ENCODE data around the gene DSCAML1. TPM values are rescaled to one million over a fixed set of nuclear protein-coding genes. Genes with fewer than 3 reads are reported as not detected.

The DSCAML1 gene
- total and polyA plus RNA-seq, 3 donors from 2014 or later, result 1.6 to 6.1 (median 3.0) TPM

DNA sequence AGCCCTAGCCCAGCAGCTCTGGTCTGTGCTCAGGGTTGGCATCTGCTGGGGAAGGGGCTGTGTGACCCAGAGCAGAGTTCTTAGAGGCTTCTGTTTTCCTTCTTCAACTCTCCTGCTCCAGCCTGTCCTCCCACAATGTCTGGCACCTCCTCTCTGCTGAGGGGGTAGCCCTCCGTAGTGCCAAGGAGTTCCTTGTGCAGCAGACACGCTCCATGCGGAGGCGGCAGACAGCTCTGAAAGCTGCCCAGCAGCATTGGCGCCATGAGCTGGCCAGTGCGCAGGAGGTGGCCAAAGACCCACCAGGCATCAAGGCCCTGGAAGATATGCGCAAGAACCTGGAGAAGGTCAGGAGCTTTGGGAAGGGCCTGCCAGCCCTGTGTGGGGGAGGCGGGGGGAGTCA is 400.0 kb downstream of the DSCAML1 start:
- 88 to 100% methylated on average over 8 of the region's 8 CpGs for WGBS, 2 donors
- no peaks in the 10 kb centered on the region for H3K9me3 ChIP-seq
- TF ChIP-seq, protein P1, sequence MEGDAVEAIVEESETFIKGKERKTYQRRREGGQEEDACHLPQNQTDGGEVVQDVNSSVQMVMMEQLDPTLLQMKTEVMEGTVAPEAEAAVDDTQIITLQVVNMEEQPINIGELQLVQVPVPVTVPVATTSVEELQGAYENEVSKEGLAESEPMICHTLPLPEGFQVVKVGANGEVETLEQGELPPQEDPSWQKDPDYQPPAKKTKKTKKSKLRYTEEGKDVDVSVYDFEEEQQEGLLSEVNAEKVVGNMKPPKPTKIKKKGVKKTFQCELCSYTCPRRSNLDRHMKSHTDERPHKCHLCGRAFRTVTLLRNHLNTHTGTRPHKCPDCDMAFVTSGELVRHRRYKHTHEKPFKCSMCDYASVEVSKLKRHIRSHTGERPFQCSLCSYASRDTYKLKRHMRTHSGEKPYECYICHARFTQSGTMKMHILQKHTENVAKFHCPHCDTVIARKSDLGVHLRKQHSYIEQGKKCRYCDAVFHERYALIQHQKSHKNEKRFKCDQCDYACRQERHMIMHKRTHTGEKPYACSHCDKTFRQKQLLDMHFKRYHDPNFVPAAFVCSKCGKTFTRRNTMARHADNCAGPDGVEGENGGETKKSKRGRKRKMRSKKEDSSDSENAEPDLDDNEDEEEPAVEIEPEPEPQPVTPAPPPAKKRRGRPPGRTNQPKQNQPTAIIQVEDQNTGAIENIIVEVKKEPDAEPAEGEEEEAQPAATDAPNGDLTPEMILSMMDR (IDR thresholded peaks at IDR 0.05), result no peak
- TF ChIP-seq POLR2A (IDR thresholded peaks at IDR 0.05), result no peak

DNA sequence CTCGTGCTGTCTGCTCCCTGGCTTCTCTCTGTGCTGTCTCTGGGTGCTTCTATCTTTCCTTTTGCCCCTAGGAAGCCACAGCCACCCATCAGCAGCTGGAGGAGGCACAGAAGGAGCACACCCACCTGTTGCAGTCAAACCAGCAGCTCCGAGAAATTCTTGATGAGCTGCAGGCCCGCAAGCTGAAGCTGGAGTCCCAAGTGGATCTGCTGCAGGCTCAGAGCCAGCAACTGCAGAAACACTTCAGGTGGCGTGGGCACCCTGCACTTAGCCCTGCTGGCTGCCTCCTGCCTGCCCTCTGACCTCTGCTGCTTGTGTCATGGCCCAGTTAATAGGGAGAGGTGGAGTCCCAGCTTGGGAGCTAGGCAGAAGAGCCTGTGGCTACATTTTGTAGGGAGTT is 401.5 kb downstream of the DSCAML1 start:
- intact Hi-C loops (cut with DNase I; ENCODE audit: low total_unique reads), result no loop called here
- TF ChIP-seq, protein P1 (IDR thresholded peaks at IDR 0.05), result no peak
- no peaks in the 10 kb centered on the region for H3K27me3 ChIP-seq
- H3K4me1 ChIP-seq, result no peaks in the 10 kb centered on the region
- H3K27ac ChIP-seq, result no peak overlapping the region
- H3K9me3 ChIP-seq, result no peaks in the 10 kb centered on the region
- DNase-seq, result no peak
- WGBS, 2 donors, result 86 to 91% methylated on average over 4 of the region's 4 CpGs
- H3K36me3 ChIP-seq (ENCODE audit: low read depth, missing control alignments), result no peaks in the 10 kb centered on the region
- no peak overlapping the region for H3K4me3 ChIP-seq

More for the DNA sequence above, 400.0 kb downstream of the DSCAML1 start:
- H3K4me1 ChIP-seq, result no peaks in the 10 kb centered on the region
- no peak for DNase-seq
- no peaks in the 10 kb centered on the region for H3K27me3 ChIP-seq
- intact Hi-C loops (cut with DNase I; ENCODE audit: low total_unique reads), result no loop called here
- no peak overlapping the region for H3K27ac ChIP-seq
- H3K36me3 ChIP-seq (ENCODE audit: low read depth, missing control alignments), result no peaks in the 10 kb centered on the region
- no peak overlapping the region for H3K4me3 ChIP-seq

DNA sequence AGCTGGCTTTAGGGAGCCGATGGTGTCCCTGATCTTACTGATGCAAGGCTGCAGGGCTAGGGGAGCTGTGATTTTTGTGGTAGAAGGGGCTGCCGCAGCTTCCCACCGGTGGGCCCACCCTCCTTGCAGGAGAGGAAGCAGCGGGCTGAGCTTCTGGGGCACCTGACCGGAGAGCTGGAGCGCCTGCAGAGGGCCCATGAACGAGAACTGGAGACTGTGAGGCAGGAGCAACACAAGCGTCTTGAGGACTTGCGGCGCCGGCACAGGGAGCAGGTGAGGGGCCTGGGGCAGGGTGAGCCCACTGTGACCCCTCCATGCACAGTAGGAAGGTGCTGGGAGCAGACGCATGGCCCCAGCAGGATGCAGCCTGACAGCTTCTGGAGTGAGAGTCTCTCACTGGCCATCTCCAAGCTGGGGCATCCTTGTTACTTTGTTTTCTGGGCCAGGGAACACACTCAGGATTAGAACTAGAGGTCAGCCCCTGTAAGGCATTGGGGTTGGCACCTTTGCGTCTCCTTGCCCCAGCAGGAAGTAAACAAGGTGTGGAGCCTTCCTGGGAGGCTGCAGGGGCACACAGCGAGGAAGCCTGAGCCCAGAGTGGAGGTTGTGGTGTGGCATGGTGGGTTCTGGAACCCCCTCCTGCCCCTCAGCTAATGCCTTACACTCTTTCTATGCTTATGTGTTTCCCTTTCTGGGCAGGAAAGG is 402.6 kb downstream of the DSCAML1 start:
- Histone ChIP-seq H3K9me3 (no peaks in the 10 kb centered on the region), H3K4me3 (no peak overlapping the region), H3K36me3 (ENCODE audit: low read depth, missing control alignments) (no peaks in the 10 kb centered on the region), H3K27ac (no peak overlapping the region), H3K27me3 (no peaks in the 10 kb centered on the region), H3K4me1 (no peaks in the 10 kb centered on the region)
- no peak for DNase-seq
- WGBS, 2 donors, result 93 to 95% methylated on average over 13 to 14 of the region's 14 CpGs
- no peak for TF ChIP-seq POLR2A (IDR thresholded peaks at IDR 0.05)
- TF ChIP-seq, protein P1 (IDR thresholded peaks at IDR 0.05), result no peak
- intact Hi-C loops (cut with DNase I; ENCODE audit: low total_unique reads), result no loop called here

- Histone ChIP-seq H3K27ac (no peak overlapping the region), H3K27me3 (no peaks in the 10 kb centered on the region), H3K4me1 (no peaks in the 10 kb centered on the region), H3K9me3 (no peaks in the 10 kb centered on the region), H3K36me3 (ENCODE audit: low read depth, missing control alignments) (no peaks in the 10 kb centered on the region), H3K4me3 (no peak overlapping the region)
- TF ChIP-seq POLR2A (IDR thresholded peaks at IDR 0.05), result no peak
- TF ChIP-seq, protein P1 (IDR thresholded peaks at IDR 0.05), result no peak
- DNase-seq, result no peak
- intact Hi-C loops (cut with DNase I; ENCODE audit: low total_unique reads), result no loop called here
- 82 to 94% methylated on average over 8 of the region's 8 CpGs for WGBS, 2 donors
Observed at GRCh38 chr11:117392979-117393378, 404.0 kb downstream of the DSCAML1 start.

All from testis (tissue), 3 donors.